ENCODE results near the gene ZNF343. TPM values are rescaled to one million over a fixed set of nuclear protein-coding genes. Genes with fewer than 3 reads are reported as not detected.

Gene ZNF343
- total and polyA plus RNA-seq, 4 donors: 4.9 to 14.8 (median 7.1) TPM

DNA sequence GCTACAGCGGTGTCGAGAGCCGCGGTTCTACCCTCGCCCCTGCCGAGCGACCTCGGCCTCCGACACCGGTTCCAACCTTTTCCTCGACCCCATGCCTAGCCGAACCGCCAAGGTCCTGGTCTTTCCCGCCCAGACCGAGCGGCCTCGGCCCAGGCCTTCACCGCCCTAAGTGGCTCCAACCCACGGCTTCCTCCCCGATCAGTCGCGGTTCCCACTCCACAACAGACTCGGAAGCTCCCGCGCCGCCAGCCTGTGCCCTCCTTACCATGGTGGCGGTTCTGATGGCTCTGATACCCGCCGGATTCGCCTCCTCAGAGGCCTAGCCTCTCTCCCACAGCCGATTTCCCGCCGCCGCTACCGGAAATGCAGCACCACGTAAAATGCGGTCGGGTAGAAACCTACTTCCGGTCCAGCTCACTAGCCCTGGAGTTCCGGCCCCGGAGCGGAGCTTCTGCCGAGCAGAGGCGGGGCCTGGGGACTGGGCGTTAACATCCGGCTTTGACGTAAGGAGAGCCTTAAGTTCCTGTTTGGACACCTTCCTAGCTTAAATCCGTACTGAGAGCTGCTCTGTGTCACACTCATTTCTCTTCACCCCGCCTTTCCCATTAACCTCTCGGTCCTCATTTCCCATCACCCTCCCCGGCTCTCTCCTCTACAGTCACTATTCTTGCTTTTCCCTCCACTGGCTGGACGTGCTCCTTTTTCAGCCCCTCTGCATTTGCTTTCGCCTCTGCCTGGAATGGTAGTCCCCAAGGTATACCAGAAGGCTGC is 38.1 kb downstream of the ZNF343 start, which contains the start of gene SNRPB:
SNRPB (minus strand) TSS at position 367 of the 771 bp plus-strand sequence; CDS start at position 268, 99 bp downstream.
- Histone ChIP-seq H3K4me3 (peak within 1 kb of the TSS; percentile 94), H3K4me1 (ENCODE audit: control insufficient read depth in 5 of 5, insufficient read depth in 5 of 5, low read length in 5 of 5) (peaks cover 5 to 23% (median 6%) of the 10 kb centered on the region in 5 donors)
- WGBS, 2 donors: 1 to 2% methylated on average over 53 of the region's 53 CpGs

DNA sequence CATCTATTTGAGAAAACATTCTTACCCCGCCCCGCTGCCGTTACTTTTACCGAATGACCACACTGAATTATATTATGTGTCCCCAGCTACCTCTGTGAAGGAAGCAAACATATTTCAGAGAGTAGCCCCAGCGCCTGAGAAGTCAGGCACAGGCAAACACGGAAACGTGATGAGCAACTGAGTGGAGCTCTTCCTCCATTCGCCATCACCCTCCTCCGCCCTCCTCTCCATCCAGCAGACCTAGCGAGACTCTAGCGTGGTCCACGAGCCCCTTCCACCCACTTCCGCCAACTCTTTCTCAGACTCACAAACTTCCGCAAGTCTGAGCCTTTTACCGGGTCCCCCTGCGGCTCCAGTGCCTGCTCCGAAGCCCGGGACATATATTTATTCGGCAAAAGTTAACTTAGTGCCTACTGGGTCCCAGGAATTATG is 38.7 kb downstream of the ZNF343 start:
- DNase-seq: peak; percentile 51 to 63 (median 62)
- Histone ChIP-seq H3K27me3 (ENCODE audit: control insufficient read depth in 3 of 3, insufficient read depth in 3 of 3, low read length in 2 of 3) (no peaks in the 10 kb centered on the region), H3K9me3 (ENCODE audit: control insufficient read depth in 4 of 4, insufficient read depth in 3 of 4, low read length in 3 of 4) (no peaks in the 10 kb centered on the region), H3K27ac (ENCODE audit: low read depth in 1 of 2, low read length in 1 of 2) (peak overlapping the region; percentile 83 to 93), H3K4me1 (ENCODE audit: control insufficient read depth in 5 of 5, insufficient read depth in 5 of 5, low read length in 5 of 5) (peaks cover 5 to 23% (median 6%) of the 10 kb centered on the region in 5 donors), H3K36me3 (ENCODE audit: control insufficient read depth in 4 of 4, insufficient read depth in 4 of 4, low read length in 4 of 4) (peaks cover 17 to 23% (median 18%) of the 10 kb centered on the region in 4 donors), H3K4me3 (peak overlapping the region; percentile 94), H3K9ac (ENCODE audit: insufficient read depth in 1 of 2, low read length in 2 of 2) (peak overlapping the region; percentile 95 to 98)
- peak; percentile 42 for ATAC-seq (ENCODE audit: insufficient read depth, low FRiP score)
- TF ChIP-seq, protein P1, sequence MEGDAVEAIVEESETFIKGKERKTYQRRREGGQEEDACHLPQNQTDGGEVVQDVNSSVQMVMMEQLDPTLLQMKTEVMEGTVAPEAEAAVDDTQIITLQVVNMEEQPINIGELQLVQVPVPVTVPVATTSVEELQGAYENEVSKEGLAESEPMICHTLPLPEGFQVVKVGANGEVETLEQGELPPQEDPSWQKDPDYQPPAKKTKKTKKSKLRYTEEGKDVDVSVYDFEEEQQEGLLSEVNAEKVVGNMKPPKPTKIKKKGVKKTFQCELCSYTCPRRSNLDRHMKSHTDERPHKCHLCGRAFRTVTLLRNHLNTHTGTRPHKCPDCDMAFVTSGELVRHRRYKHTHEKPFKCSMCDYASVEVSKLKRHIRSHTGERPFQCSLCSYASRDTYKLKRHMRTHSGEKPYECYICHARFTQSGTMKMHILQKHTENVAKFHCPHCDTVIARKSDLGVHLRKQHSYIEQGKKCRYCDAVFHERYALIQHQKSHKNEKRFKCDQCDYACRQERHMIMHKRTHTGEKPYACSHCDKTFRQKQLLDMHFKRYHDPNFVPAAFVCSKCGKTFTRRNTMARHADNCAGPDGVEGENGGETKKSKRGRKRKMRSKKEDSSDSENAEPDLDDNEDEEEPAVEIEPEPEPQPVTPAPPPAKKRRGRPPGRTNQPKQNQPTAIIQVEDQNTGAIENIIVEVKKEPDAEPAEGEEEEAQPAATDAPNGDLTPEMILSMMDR (IDR thresholded peaks at IDR 0.05; ENCODE audit: control extremely low read depth, extremely low read depth): no peak
- 0 to 1% methylated on average over 19 of the region's 19 CpGs for WGBS, 2 donors

More for the DNA sequence above, 38.1 kb downstream of the ZNF343 start, which contains the start of gene SNRPB:
- no peaks in the 10 kb centered on the region for H3K9me3 ChIP-seq (ENCODE audit: control insufficient read depth in 4 of 4, insufficient read depth in 3 of 4, low read length in 3 of 4)
- peak within 1 kb of the TSS; percentile 88 to 94 for H3K27ac ChIP-seq (ENCODE audit: low read depth in 1 of 2, low read length in 1 of 2)
- H3K36me3 ChIP-seq (ENCODE audit: control insufficient read depth in 4 of 4, insufficient read depth in 4 of 4, low read length in 4 of 4): peaks cover 14 to 19% (median 15%) of the 10 kb centered on the region in 4 donors
- no peaks in the 10 kb centered on the region for H3K27me3 ChIP-seq (ENCODE audit: control insufficient read depth in 3 of 3, insufficient read depth in 3 of 3, low read length in 2 of 3)
- TF ChIP-seq, protein P1 (IDR thresholded peaks at IDR 0.05; ENCODE audit: control extremely low read depth, extremely low read depth): no peak
- DNase-seq: peak; percentile 98 to 100 (median 99)
- ATAC-seq (ENCODE audit: insufficient read depth, low FRiP score): peak; percentile 97
- H3K9ac ChIP-seq (ENCODE audit: insufficient read depth in 1 of 2, low read length in 2 of 2): peak within 1 kb of the TSS; percentile 95 to 98

DNA sequence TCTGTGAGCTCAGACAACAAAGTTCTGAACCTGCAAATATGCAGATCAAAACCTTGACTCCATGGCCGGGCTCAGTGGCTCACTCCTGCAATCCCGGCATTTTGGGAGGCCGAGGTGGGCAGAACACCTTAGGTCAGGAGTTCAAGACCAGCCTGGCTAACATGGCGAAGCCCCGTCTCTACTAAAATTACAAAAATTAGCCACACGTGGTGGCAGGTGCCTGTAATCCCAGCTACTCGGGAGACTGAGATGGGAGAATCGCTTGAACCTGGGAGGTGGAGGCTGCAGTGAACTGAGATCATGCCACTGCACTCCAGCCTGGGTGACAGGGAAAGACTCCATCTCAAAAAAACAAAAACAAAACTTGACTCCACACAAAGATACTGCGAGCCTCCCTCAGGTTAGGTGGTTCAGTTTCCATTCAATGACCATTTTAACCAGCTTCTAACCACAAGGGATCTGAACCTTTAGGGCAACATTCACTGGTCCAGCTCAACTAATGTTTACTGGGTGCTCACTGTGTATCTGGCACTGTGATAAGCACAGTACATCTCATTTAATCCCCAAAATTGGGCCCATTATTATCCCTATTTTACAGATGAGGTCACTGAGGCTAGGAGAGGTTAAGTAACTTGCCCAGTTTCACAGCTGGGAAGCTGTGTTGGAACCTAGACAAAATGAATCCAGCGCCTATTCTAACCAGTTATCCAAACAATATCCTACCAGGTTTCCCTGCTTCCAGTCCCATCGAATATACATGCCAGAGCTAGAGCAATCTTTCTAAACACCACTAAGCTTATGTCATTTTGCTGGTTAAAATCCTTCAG is 39.9 kb downstream of the ZNF343 start:
- Histone ChIP-seq H3K4me3 (no peak overlapping the region), H3K36me3 (ENCODE audit: control insufficient read depth in 4 of 4, insufficient read depth in 4 of 4, low read length in 4 of 4) (peaks cover 21 to 30% (median 24%) of the 10 kb centered on the region in 4 donors), H3K4me1 (ENCODE audit: control insufficient read depth in 5 of 5, insufficient read depth in 5 of 5, low read length in 5 of 5) (peaks cover 5 to 23% (median 6%) of the 10 kb centered on the region in 5 donors), H3K9ac (ENCODE audit: insufficient read depth in 1 of 2, low read length in 2 of 2) (peak overlapping the region; percentile 64 to 98), H3K9me3 (ENCODE audit: control insufficient read depth in 4 of 4, insufficient read depth in 3 of 4, low read length in 3 of 4) (no peaks in the 10 kb centered on the region), H3K27ac (ENCODE audit: low read depth in 1 of 2, low read length in 1 of 2) (no peak overlapping the region), H3K27me3 (ENCODE audit: control insufficient read depth in 3 of 3, insufficient read depth in 3 of 3, low read length in 2 of 3) (no peaks in the 10 kb centered on the region)
- TF ChIP-seq, protein P1 (IDR thresholded peaks at IDR 0.05; ENCODE audit: control extremely low read depth, extremely low read depth): no peak
- DNase-seq: no peak
- ATAC-seq (ENCODE audit: insufficient read depth, low FRiP score): no peak
- 77 to 81% methylated on average over 11 of the region's 11 CpGs for WGBS, 2 donors
